Fibroblast of lung (primary cell): ENCODE data around the gene KDM6B. TPM values are rescaled to one million over a fixed set of nuclear protein-coding genes. Genes with fewer than 3 reads are reported as not detected.

Experiments used
- DNase-seq, 2 donors: peaks; one replicate each; pipeline versions ENCODE4 v3.0.0 to v3.0.0-alpha.2; 2010; ENCODE audit warnings: low read depth in 2 of 2
- H2AFZ ChIP-seq: 2 replicates; pipeline ENCODE4 v1.5.1; 2012; ENCODE audit warnings: low read length, control low read depth, inconsistent platforms
- H3K27ac ChIP-seq: 2 replicates; pipeline ENCODE4 v1.5.1; 2011; ENCODE audit warnings: low read length, control low read depth; ENCODE audit not compliant: insufficient read depth
- H3K27me3 ChIP-seq: 2 replicates; pipeline ENCODE4 v1.5.1; 2011; ENCODE audit warnings: mild to moderate bottlenecking, low read length; ENCODE audit not compliant: control insufficient read depth, insufficient read depth
- H3K36me3 ChIP-seq: 2 replicates; pipeline ENCODE4 v1.5.1; 2011; ENCODE audit warnings: low read length; ENCODE audit not compliant: control insufficient read depth, insufficient read depth
- H3K4me1 ChIP-seq: 2 replicates; pipeline ENCODE4 v1.5.1; 2011; ENCODE audit warnings: low read length; ENCODE audit not compliant: control insufficient read depth, insufficient read depth; ENCODE audit errors: extremely low read depth
- H3K4me2 ChIP-seq: 2 replicates; pipeline ENCODE4 v1.5.1; 2011; ENCODE audit warnings: low read length, control low read depth; ENCODE audit not compliant: insufficient read depth; ENCODE audit errors: extremely low read depth
- H3K4me3 ChIP-seq, 4 experiments: fragments of 200-600 bp in 1 of 4; sonication (generic) in 1 of 4; replicated peaks in 1 of 4; 2 replicates each; pipeline ENCODE4 v1.5.1; 2011 to 2016; ENCODE audit warnings: low read length in 4 of 4, low read depth in 3 of 4, mild to moderate bottlenecking in 3 of 4, control low read depth in 2 of 4, inconsistent platforms in 1 of 4, mixed read lengths in 1 of 4; ENCODE audit not compliant: insufficient read depth in 1 of 4; ENCODE audit errors: control extremely low read depth in 1 of 4
- H3K79me2 ChIP-seq: 2 replicates; pipeline ENCODE4 v1.5.1; 2012; ENCODE audit warnings: mild to moderate bottlenecking, low read length, inconsistent platforms; ENCODE audit not compliant: control insufficient read depth, insufficient read depth
- H3K9ac ChIP-seq: 2 replicates; pipeline ENCODE4 v1.5.1; 2011; ENCODE audit warnings: mild to moderate bottlenecking, low read length, control low read depth; ENCODE audit not compliant: insufficient read depth
- H3K9me3 ChIP-seq: 2 replicates; pipeline ENCODE4 v1.5.1; 2012; ENCODE audit warnings: low read depth, low read length; ENCODE audit not compliant: control insufficient read depth, insufficient read depth
- H4K20me1 ChIP-seq: 2 replicates; pipeline ENCODE4 v1.5.1; 2011; ENCODE audit warnings: low read length; ENCODE audit not compliant: control insufficient read depth, insufficient read depth; ENCODE audit errors: extremely low read depth
- EZH2 ChIP-seq: IDR thresholded peaks from 2 replicates; pipeline ENCODE4 v1.5.1; 2012; ENCODE audit warnings: low read length, control low read depth, mild to moderate bottlenecking; ENCODE audit errors: missing control alignments
- polyA plus RNA-seq, 2 donors: library from polyadenylated mRNA; depleted of rRNA in 1 of 2; stranded (reverse) in 1 of 2; unstranded in 1 of 2; fragments of >200 nt; gene quantifications; 2 replicates each; pipeline ENCODE4 v1.2.1, GENCODE V29; 2011 to 2012; ENCODE audit warnings: missing spikeins in 1 of 2
- total RNA-seq: library from RNA; depleted of rRNA; stranded (reverse); fragments of >200 nt; gene quantifications from 2 replicates; pipeline ENCODE4 v1.2.1, GENCODE V29; 2014
- TF ChIP-seq, protein P1 (sequence below), 2 donors: IDR thresholded peaks in 1 of 2; conservative IDR thresholded peaks in 1 of 2; 1 replicate in 1 of 2; 2 replicates in 1 of 2; pipeline ENCODE4 v1.5.1; 2011 to 2012; ENCODE audit warnings: low read length in 2 of 2, control low read depth in 1 of 2, inconsistent platforms in 1 of 2, low read depth in 1 of 2, mild to moderate bottlenecking in 1 of 2

KDM6B gene
- total and polyA plus RNA-seq, 2 donors (not counting 1 experiment from before 2014, with no cell fraction given) = 1.1 to 9.4 TPM

DNA sequence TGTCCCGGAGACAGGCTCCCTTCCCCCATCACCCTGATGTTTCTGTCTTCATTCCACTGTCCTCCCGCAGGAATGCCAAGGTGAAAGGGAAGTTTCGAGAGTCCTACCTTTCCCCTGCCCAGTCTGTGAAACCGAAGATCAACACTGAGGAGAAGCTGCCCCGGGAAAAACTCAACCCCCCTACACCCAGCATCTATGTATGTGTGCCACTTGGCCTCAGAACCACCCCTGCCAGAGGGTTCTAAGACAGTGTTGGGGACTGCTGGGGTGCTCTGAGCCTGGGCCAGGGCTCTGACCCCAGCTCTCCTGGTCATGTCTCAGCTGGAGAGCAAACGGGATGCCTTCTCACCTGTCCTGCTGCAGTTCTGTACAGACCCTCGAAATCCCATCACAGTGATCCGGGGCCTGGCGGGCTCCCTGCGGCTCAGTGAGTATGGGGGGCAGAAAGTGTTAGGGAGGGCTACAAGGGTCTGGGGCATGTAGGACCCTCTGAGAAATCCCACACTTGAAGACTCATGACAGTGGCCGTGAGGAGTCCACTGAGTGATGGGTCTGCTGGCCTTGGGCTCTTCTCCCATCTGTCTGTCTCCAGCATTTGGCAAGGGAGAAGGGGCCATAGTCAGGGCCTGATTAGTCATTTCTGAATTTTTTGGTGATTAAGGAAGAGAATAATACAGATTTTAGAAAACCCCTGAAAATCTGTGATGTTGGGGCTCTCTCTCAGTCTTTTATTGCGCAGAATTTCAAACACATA lies 15.9 kb downstream of the KDM6B start:
- peaks cover 14% of the 10 kb centered on the region for H3K79me2 ChIP-seq
- H2AFZ ChIP-seq = no peak overlapping the region
- peaks cover 10% of the 10 kb centered on the region for H3K4me1 ChIP-seq
- peaks cover 49% of the 10 kb centered on the region for H3K36me3 ChIP-seq
- DNase-seq = no peak
- no peak overlapping the region for H3K9ac ChIP-seq
- H3K27ac ChIP-seq = no peak overlapping the region
- TF ChIP-seq, protein P1, sequence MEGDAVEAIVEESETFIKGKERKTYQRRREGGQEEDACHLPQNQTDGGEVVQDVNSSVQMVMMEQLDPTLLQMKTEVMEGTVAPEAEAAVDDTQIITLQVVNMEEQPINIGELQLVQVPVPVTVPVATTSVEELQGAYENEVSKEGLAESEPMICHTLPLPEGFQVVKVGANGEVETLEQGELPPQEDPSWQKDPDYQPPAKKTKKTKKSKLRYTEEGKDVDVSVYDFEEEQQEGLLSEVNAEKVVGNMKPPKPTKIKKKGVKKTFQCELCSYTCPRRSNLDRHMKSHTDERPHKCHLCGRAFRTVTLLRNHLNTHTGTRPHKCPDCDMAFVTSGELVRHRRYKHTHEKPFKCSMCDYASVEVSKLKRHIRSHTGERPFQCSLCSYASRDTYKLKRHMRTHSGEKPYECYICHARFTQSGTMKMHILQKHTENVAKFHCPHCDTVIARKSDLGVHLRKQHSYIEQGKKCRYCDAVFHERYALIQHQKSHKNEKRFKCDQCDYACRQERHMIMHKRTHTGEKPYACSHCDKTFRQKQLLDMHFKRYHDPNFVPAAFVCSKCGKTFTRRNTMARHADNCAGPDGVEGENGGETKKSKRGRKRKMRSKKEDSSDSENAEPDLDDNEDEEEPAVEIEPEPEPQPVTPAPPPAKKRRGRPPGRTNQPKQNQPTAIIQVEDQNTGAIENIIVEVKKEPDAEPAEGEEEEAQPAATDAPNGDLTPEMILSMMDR (conservative IDR thresholded peaks at IDR 0.05 in 1 of 2, IDR thresholded peaks at IDR 0.05 in 1 of 2; ENCODE audit: low read depth in 1 of 2, low read length in 2 of 2) = no peak
- no peak for TF ChIP-seq EZH2
- no peaks in the 10 kb centered on the region for H3K9me3 ChIP-seq
- H3K4me3 ChIP-seq = no peak overlapping the region
- H4K20me1 ChIP-seq = no peaks in the 10 kb centered on the region
- H3K4me2 ChIP-seq = no peak overlapping the region
- no peaks in the 10 kb centered on the region for H3K27me3 ChIP-seq

DNA sequence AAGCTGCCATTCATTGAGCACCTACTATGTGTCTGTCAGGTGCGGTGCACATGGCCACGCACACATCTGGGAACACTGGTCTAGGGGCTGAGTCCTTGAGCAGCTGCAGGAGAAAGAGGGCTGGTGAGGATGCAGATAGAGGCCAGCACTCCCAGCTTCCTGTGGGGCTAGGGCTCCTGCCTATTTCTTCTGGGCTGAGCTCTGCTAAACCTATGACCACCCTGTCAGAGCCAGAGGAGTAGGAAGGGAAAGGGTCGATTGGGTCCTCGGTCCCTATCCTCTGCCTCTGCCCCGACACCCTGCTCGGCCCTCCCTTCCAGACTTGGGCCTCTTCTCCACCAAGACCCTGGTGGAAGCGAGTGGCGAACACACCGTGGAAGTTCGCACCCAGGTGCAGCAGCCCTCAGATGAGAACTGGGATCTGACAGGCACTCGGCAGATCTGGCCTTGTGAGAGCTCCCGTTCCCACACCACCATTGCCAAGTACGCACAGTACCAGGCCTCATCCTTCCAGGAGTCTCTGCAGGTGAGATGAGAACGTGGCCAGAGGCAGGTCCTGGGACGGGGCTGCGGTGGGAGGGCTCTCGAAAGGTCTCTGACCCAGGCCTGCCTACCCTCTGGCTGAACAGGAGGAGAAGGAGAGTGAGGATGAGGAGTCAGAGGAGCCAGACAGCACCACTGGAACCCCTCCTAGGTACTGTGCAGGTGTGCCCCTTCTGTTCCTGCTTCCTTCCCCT lies 16.9 kb downstream of the KDM6B start:
- Histone ChIP-seq H3K36me3 (peaks cover 50% of the 10 kb centered on the region), H3K4me2 (no peak overlapping the region), H2AFZ (no peak overlapping the region), H4K20me1 (no peaks in the 10 kb centered on the region), H3K9ac (no peak overlapping the region), H3K27ac (no peak overlapping the region), H3K9me3 (no peaks in the 10 kb centered on the region), H3K79me2 (peaks cover 11% of the 10 kb centered on the region), H3K4me1 (peaks cover 11% of the 10 kb centered on the region), H3K27me3 (no peaks in the 10 kb centered on the region), H3K4me3 (no peak overlapping the region)
- no peak for DNase-seq
- TF ChIP-seq, protein P1 (conservative IDR thresholded peaks at IDR 0.05 in 1 of 2, IDR thresholded peaks at IDR 0.05 in 1 of 2; ENCODE audit: low read depth in 1 of 2, low read length in 2 of 2) = no peak
- no peak for TF ChIP-seq EZH2

- DNase-seq = peak; percentile 71 to 85
- Histone ChIP-seq H2AFZ (no peak overlapping the region), H3K27ac (no peak overlapping the region), H3K9ac (no peak overlapping the region), H3K4me2 (no peak overlapping the region), H3K27me3 (no peaks in the 10 kb centered on the region), H3K4me1 (peaks cover 13% of the 10 kb centered on the region), H3K79me2 (peaks cover 5% of the 10 kb centered on the region), H4K20me1 (no peaks in the 10 kb centered on the region), H3K36me3 (peaks cover 48% of the 10 kb centered on the region), H3K9me3 (no peaks in the 10 kb centered on the region), H3K4me3 (no peak overlapping the region)
- TF ChIP-seq, protein P1 (conservative IDR thresholded peaks at IDR 0.05 in 1 of 2, IDR thresholded peaks at IDR 0.05 in 1 of 2; ENCODE audit: low read depth in 1 of 2, low read length in 2 of 2) = peak; percentile 81 to 86
- TF ChIP-seq EZH2 = no peak
These were observed 17.6 kb downstream of the KDM6B start for GRCh38 chr17:7851438-7852261.
